ENCODE measurements around the gene KMO. TPM values are rescaled to one million over a fixed set of nuclear protein-coding genes. Genes with fewer than 3 reads are reported as not detected.

KMO gene
- total RNA-seq, 1 donor from 2014 or later: 23.0 TPM

DNA sequence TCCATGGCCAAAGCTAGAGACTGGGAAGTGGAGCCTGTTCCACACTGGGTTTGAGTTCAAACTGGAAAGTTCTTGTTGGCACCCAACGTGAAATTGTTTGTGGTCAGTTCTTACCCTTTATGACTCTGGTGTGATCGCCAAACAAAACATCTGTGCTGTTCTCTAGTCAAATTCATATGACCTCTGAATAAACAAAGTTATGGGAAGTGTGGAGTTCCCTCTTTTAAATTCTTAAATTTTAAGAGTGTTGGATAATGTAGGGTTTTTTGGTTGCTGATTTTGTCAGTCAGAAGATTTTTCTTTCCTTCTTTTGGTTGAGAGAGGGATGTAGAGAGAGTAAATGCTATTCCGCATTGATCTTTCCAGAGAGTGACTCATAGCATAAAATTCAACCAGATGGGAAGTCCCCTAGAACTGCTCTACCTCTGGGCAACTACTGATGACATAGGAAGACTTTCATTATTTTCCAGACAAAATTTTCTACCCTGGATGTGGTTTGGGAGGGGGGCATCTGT, 71.6 kb downstream of the KMO start:
- intact Hi-C loops (cut with DNase I): no loop called here
- no peak overlapping the region for H3K4me3 ChIP-seq
- DNase-seq: no peak
- peak overlapping the region; percentile 25 for H3K27ac ChIP-seq
- TF ChIP-seq CTCF (IDR thresholded peaks at IDR 0.05): no peak
- no peaks in the 10 kb centered on the region for H3K27me3 ChIP-seq (ENCODE audit: low read depth)
- peak; percentile 64 to 67 for ATAC-seq
- no peaks in the 10 kb centered on the region for H3K36me3 ChIP-seq
- no peaks in the 10 kb centered on the region for H3K9me3 ChIP-seq
- H3K4me1 ChIP-seq: peaks cover 7% of the 10 kb centered on the region

DNA sequence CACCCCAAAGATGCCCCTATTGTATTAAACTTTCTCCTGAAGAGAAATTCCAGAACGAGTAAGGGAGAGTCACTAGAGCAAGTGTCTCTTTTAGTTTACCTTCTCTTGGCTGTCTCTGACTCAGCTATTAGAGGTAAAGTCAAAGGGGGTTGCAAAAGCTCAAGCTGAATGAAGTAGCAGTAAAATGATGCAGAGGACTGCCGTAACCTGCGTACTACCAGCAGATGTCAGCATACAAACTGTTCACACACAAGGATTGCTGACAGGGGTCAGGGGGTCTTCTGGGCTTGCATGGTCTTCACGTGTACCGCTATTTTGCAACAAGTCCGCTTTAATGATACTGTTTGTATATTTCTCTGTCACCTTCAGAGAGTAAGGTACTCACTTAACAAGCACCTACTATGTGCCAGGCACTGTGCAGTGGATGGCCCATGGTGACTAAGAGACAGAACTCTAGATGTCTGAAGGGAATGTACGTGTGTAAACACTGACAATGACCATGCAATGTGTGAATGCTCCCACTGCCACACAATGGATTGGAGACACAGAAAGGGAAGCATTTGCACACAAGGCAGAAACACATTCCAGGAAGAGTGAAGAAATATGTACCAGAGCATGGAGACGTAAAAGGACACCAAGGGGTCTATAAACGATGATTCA, 73.1 kb downstream of the KMO start:
- no peaks in the 10 kb centered on the region for H3K36me3 ChIP-seq
- DNase-seq (no peak), ATAC-seq (peak; percentile 20 to 31)
- intact Hi-C loops (cut with DNase I): no loop called here
- H3K9me3 ChIP-seq: no peaks in the 10 kb centered on the region
- H3K27me3 ChIP-seq (ENCODE audit: low read depth): no peaks in the 10 kb centered on the region
- peaks cover 12% of the 10 kb centered on the region for H3K4me1 ChIP-seq
- no peak overlapping the region for H3K4me3 ChIP-seq
- no peak overlapping the region for H3K27ac ChIP-seq
- no peak for TF ChIP-seq CTCF (IDR thresholded peaks at IDR 0.05)

DNA sequence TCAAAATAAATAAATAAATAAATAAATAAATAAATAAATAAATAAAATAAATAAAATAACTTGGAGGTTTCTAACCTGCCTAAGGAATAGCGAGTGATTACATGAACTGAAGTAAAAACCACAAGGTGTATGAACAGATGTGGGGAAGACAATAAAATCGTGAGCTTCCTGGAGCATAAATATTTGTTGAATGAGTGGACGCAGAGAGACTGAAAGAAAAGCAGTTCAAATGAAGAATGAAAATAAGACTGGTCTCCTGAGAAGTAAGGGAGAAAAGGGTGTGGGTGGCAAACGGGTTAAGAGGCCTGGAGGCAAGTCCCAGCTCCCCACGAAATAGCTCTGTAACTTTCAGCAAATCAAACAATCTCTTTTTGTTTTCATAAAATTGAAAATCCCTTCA, 74.4 kb downstream of the KMO start:
- H3K9me3 ChIP-seq: no peaks in the 10 kb centered on the region
- ATAC-seq: no peak
- H3K4me1 ChIP-seq: peaks cover 25% of the 10 kb centered on the region
- no peak overlapping the region for H3K4me3 ChIP-seq
- TF ChIP-seq CTCF (IDR thresholded peaks at IDR 0.05): no peak
- no peak overlapping the region for H3K27ac ChIP-seq
- no peaks in the 10 kb centered on the region for H3K27me3 ChIP-seq (ENCODE audit: low read depth)
- DNase-seq: no peak
- intact Hi-C loops (cut with DNase I): no loop called here
- no peaks in the 10 kb centered on the region for H3K36me3 ChIP-seq

DNA sequence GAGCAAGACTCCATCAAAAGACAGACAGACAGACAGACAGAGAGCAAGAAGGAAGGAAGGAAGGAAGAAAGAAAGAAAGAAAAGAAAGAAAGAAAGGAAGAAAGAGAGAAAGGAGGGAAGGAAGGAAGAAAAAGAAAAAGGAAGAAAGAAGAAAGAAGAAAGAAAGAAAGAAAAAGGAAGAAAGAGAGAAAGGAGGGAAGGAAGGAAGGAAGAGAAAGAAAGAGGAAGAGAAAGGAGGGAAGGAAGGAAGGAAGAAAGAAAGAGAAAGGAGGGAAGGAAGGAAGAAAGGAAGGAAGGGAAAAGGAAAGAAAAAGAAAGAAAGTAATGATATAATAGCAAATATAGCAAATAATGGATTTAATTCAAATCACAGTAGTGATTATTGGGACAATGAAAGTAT, 75.3 kb downstream of the KMO start:
- no peak for TF ChIP-seq CTCF (IDR thresholded peaks at IDR 0.05)
- DNase-seq (no peak), ATAC-seq (no peak)
- Histone ChIP-seq H3K4me1 (peaks cover 27% of the 10 kb centered on the region), H3K4me3 (no peak overlapping the region), H3K36me3 (no peaks in the 10 kb centered on the region), H3K27me3 (ENCODE audit: low read depth) (no peaks in the 10 kb centered on the region), H3K27ac (no peak overlapping the region), H3K9me3 (no peaks in the 10 kb centered on the region)
- intact Hi-C loops (cut with DNase I): no loop called here

GRCh38 chr1:241608379-241609033, 76.3 kb downstream of the KMO start:
- no peak for DNase-seq

More at GRCh38 chr1:241608379-241609033, 76.3 kb downstream of the KMO start:
- Histone ChIP-seq H3K27me3 (ENCODE audit: low read depth) (no peaks in the 10 kb centered on the region), H3K36me3 (no peaks in the 10 kb centered on the region), H3K9me3 (no peaks in the 10 kb centered on the region), H3K4me3 (no peak overlapping the region), H3K4me1 (peaks cover 23% of the 10 kb centered on the region), H3K27ac (no peak overlapping the region)
- no peak for TF ChIP-seq CTCF (IDR thresholded peaks at IDR 0.05)
- intact Hi-C loops (cut with DNase I): no loop called here
- ATAC-seq: no peak

Measured in lower lobe of right lung (tissue), 2 donors.